HepG2 (cell line): ENCODE data around the gene SLC16A11. TPM values are rescaled to one million over a fixed set of nuclear protein-coding genes. Genes with fewer than 3 reads are reported as not detected.
"Not testable (repeated sequence)": the region's sequence is repeated elsewhere in the genome, so short reads cannot be mapped to it uniquely, and the experiment has no call there.

ENCODE experiments used
- ATAC-seq: fragments of 200-7000 bp; cut with Tn5 transposase; 3 replicates; pipeline ENCODE4 v1.9.1; 2020; ENCODE audit warnings: mild to moderate bottlenecking, moderate library complexity
- BruUV-seq: library from RNA; stranded (reverse); fragments of 400-500 nt; replicated peaks from 2 replicates; lab custom pipeline; 2021; lab: Mats Ljungman, UMichigan
- CTCF ChIA-PET: fragments of 300-600 bp; formaldehyde crosslinking; extraction: SDS; loops from one replicate; lab custom pipeline; 2021; ENCODE audit warnings: low total read pairs, inconsistent platforms, low intra/inter-chr PET ratio; lab: Yijun Ruan, JAX
- POLR2A ChIA-PET: fragments of 350-600 bp; sonication (Branson Sonifier 250); formaldehyde crosslinking; loops from one replicate; lab custom pipeline; 2020; ENCODE audit warnings: antibody characterized with exemption, inconsistent platforms; lab: Yijun Ruan, JAX
- DNase-seq: peaks from one replicate; pipeline ENCODE4 v3.0.0-alpha.2; 2015; ENCODE audit warnings: low spot score
- FAIRE-seq: peaks from 3 replicates; lab custom pipeline; 2011; peaks lifted over from hg19 to GRCh38; lab: Jason Lieb, UNC
- H2AFZ ChIP-seq: one replicate; pipeline ENCODE4 v1.6.1; 2011; ENCODE audit warnings: low read length, inconsistent platforms
- H3K27ac ChIP-seq: fragments of 300-600 bp; 3 replicates; pipeline ENCODE4 v1.8.0; 2011; ENCODE audit warnings: mixed run types, mild to moderate bottlenecking, mixed read lengths, low read length, inconsistent platforms; ENCODE audit not compliant: insufficient read depth; ENCODE audit errors: extremely low read length
- H3K27me3 ChIP-seq, 2 experiments: fragments of 200-600 bp in 1 of 2; 2 replicates in 1 of 2; 3 replicates in 1 of 2; pipeline versions ENCODE4 v1.6.0 to v1.8.0; 2011; ENCODE audit warnings: low read length in 2 of 2, mild to moderate bottlenecking in 2 of 2, moderate library complexity in 2 of 2, inconsistent platforms in 1 of 2; ENCODE audit not compliant: insufficient read depth in 2 of 2, control insufficient read depth in 1 of 2
- H3K36me3 ChIP-seq, 2 experiments: fragments of 200-600 bp in 1 of 2; replicated peaks in 1 of 2; 2 replicates in 1 of 2; 3 replicates in 1 of 2; pipeline versions ENCODE4 v1.5.1 to v1.8.0; 2011; ENCODE audit warnings: low read length in 2 of 2, inconsistent platforms in 1 of 2; ENCODE audit not compliant: insufficient read depth in 2 of 2, control insufficient read depth in 1 of 2
- H3K4me1 ChIP-seq: 2 replicates; pipeline ENCODE4 v1.5.1; 2012; ENCODE audit warnings: low read length, inconsistent platforms; ENCODE audit not compliant: insufficient read depth
- H3K4me2 ChIP-seq: 2 replicates; pipeline ENCODE4 v1.6.0; 2011; ENCODE audit warnings: low read depth, low read length, inconsistent platforms
- H3K4me3 ChIP-seq, 3 experiments: fragments of 200-600 bp in 1 of 3; sonication (generic), shearing (Covaris generic) in 1 of 3; replicated peaks in 1 of 3; 2 replicates each; pipeline ENCODE4 v1.5.1; 2011 to 2016; ENCODE audit warnings: low read length in 3 of 3, inconsistent platforms in 2 of 3, low read depth in 2 of 3, mild to moderate bottlenecking in 2 of 3, control low read depth in 1 of 3, mixed read lengths in 1 of 3; ENCODE audit not compliant: insufficient read depth in 1 of 3
- H3K79me2 ChIP-seq: one replicate; pipeline ENCODE4 v1.6.1; 2011; ENCODE audit warnings: low read length, inconsistent platforms; ENCODE audit not compliant: insufficient read depth
- H3K9ac ChIP-seq: 2 replicates; pipeline ENCODE4 v1.6.0; 2011; ENCODE audit warnings: mild to moderate bottlenecking, low read depth, low read length, inconsistent platforms; ENCODE audit not compliant: insufficient read depth
- H3K9me3 ChIP-seq: 2 replicates; pipeline ENCODE4 v1.5.1; 2012; ENCODE audit warnings: mild to moderate bottlenecking, low read length
- H4K20me1 ChIP-seq: 2 replicates; pipeline ENCODE4 v1.6.0; 2011; ENCODE audit warnings: inconsistent platforms, mild to moderate bottlenecking, low read length, moderate library complexity; ENCODE audit not compliant: insufficient read depth
- KMT2B ChIP-seq: IDR thresholded peaks from 2 replicates; pipeline ENCODE4 v1.6.1; 2016; ENCODE audit warnings: missing genetic modification reagents, missing compliant biosample characterization
- SP2 ChIP-seq: sonication (generic); formaldehyde crosslinking; IDR thresholded peaks from 2 replicates; pipeline ENCODE4 v1.5.1; 2020; ENCODE audit warnings: mild to moderate bottlenecking, missing genetic modification reagents
- TMF1 ChIP-seq: sonication (generic); formaldehyde crosslinking; IDR thresholded peaks from 2 replicates; pipeline ENCODE4 v1.8.1; 2022; ENCODE audit warnings: low read depth, missing genetic modification reagents
- ZBTB8A ChIP-seq: sonication (generic); formaldehyde crosslinking; IDR thresholded peaks from 2 replicates; pipeline ENCODE4 v1.4.0; 2020; ENCODE audit warnings: mild to moderate bottlenecking, low read depth, missing genetic modification reagents, borderline replicate concordance
- ZNF30 ChIP-seq: sonication (generic); formaldehyde crosslinking; IDR thresholded peaks from 2 replicates; pipeline ENCODE4 v1.5.0; 2020; ENCODE audit warnings: mild to moderate bottlenecking, missing genetic modification reagents
- ZNF34 ChIP-seq: sonication (generic); formaldehyde crosslinking; IDR thresholded peaks from 2 replicates; pipeline ENCODE4 v1.4.0; 2020; ENCODE audit warnings: mild to moderate bottlenecking, missing genetic modification reagents, borderline replicate concordance
- ZSCAN30 ChIP-seq: sonication (generic); formaldehyde crosslinking; IDR thresholded peaks from 2 replicates; pipeline ENCODE4 v1.5.0; 2020; ENCODE audit warnings: mild to moderate bottlenecking, missing genetic modification reagents
- WGBS: methylation state at CpG from one replicate; pipeline ENCODE4 v1.1.6; 2017; ENCODE audit warnings: low lambda C conversion rate; 5-methylcytosine and 5-hydroxymethylcytosine counted together
- in situ Hi-C: cut with HindIII; loops from 2 replicates; pipeline ENCODE4 v1.10.0; 2017; ENCODE audit warnings: low pct_unique_long_range_greater_than_20kb; ENCODE audit not compliant: extremely low pct_ligation_motif_present
- intact Hi-C: fragments of 100-400 bp; cut with micrococcal nuclease; formaldehyde crosslinking; loops from one replicate; pipeline ENCODE4 v1.10.0; 2022; ENCODE audit not compliant: unreplicated experiment
- polyA plus RNA-seq, 8 experiments: library from polyadenylated mRNA; depleted of rRNA in 3 of 8; stranded (reverse) in 7 of 8; unstranded in 1 of 8; fragments of >200 nt; fragmentation: Illumina TruSeq in 4 of 8; extraction: Trizol in 4 of 8; gene quantifications; 2 replicates each; pipeline versions ENCODE4 v1.2.1 to v1.2.3, GENCODE V29; 2011 to 2016; ENCODE audit warnings: low read depth in 4 of 8, missing spikeins in 1 of 8, mixed read lengths in 1 of 8; ENCODE audit not compliant: insufficient read depth in 1 of 8
- total RNA-seq, 5 experiments: library from RNA; depleted of rRNA; stranded (reverse); fragments of >200 nt; fragmentation: Illumina TruSeq; extraction: Trizol; gene quantifications; 2 replicates each; pipeline ENCODE4 v1.2.3, GENCODE V29; 2016; ENCODE audit warnings: low read depth in 1 of 5

Gene SLC16A11
- total and polyA plus RNA-seq, 2 of the 13 experiments (the other 11 are each of a cell fraction or from before 2014, with no cell fraction given) = not detected

- TF ChIP-seq TMF1 (CRISPR knock-in tag) (no peak), KMT2B (CRISPR knock-in tag) (no peak), ZNF34 (CRISPR knock-in tag) (no peak), SP2 (CRISPR knock-in tag) (no peak), ZNF30 (CRISPR knock-in tag) (no peak), ZBTB8A (CRISPR knock-in tag) (no peak), ZSCAN30 (no peak)
Measured at GRCh38 chr17:7056386-7056785, 12.5 kb upstream of the SLC16A11 start (continued).

- POLR2A ChIA-PET = interaction anchor here (1.2 to 2.1 kb wide), 3 partner anchors 65 to 128 kb away, joined by 4 to 19 read pairs (median 5); partner anchors contain the start of gene ASGR2
- H3K27ac ChIP-seq, CTCF ChIA-PET, H4K20me1 ChIP-seq, H3K36me3 ChIP-seq, ATAC-seq, H3K9ac ChIP-seq, H2AFZ ChIP-seq, BruUV-seq, H3K9me3 ChIP-seq, DNase-seq, H3K4me2 ChIP-seq, H3K4me3 ChIP-seq, H3K79me2 ChIP-seq, FAIRE-seq, H3K27me3 ChIP-seq: not testable (repeated sequence)
- H3K4me1 ChIP-seq = peaks cover 66% of the 10 kb centered on the region
- intact Hi-C loops = loop anchor here (5.0 kb wide), 1 partner anchor 67 kb away; no protein-coding TSS in a partner anchor
- 67% methylated on average over 7 of the region's 9 CpGs for WGBS
- in situ Hi-C loops = loop anchor here (5.0 kb wide), 2 partner anchors 42 to 87 kb away; no protein-coding TSS in a partner anchor
Measured at GRCh38 chr17:7050583-7050982, 6.7 kb upstream of the SLC16A11 start.
